Measurements from ENCODE around the gene PGLYRP1. TPM values are rescaled to one million over a fixed set of nuclear protein-coding genes. Genes with fewer than 3 reads are reported as not detected.

PGLYRP1 gene
- total RNA-seq, 2 experiments from 2014 or later = not detected

GRCh38 chr19:46030812-46031550, 8.1 kb upstream of the PGLYRP1 start:
- Mint-ChIP-seq H3K9me3 (no peaks in the 10 kb centered on the region), H3K27me3 (ENCODE audit: low read depth) (peaks cover 3% of the 10 kb centered on the region), H3K4me3 (no peak overlapping the region), H3K4me1 (ENCODE audit: low read depth) (peaks cover 9% of the 10 kb centered on the region), H3K27ac (no peak overlapping the region), H3K36me3 (ENCODE audit: low read depth) (no peaks in the 10 kb centered on the region)
- no peak for DNase-seq
- intact Hi-C loops (cut with micrococcal nuclease) = no loop called here
- CTCF ChIA-PET = no interaction called here

DNA sequence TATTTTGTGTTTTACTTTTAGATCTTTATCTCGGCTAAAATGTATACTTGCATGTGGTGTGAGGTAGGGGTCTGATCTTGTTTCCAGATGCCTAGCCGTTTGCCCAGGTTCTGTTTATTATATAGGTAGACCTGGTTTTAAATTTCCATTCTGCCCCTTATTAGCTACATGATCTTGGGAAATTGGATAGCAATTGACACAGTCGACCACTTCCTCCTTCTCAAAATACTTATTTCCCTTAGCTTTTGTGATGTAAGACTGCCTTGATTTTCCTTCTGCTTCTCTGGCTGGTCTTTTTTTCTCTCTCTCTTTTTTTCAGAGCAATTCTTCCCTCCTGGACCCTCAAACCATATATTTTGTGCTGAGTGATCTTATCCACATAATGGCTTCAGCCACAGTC, 3.0 kb upstream of the PGLYRP1 start:
- H3K27me3 Mint-ChIP-seq (ENCODE audit: low read depth) = peaks cover 13% of the 10 kb centered on the region
- peaks cover 11% of the 10 kb centered on the region for H3K4me1 Mint-ChIP-seq (ENCODE audit: low read depth)
- H3K27ac Mint-ChIP-seq = no peak overlapping the region
- no peak for DNase-seq
- intact Hi-C loops (cut with micrococcal nuclease) = no loop called here
- no peak overlapping the region for H3K4me3 Mint-ChIP-seq
- no peaks in the 10 kb centered on the region for H3K9me3 Mint-ChIP-seq
- H3K36me3 Mint-ChIP-seq (ENCODE audit: low read depth) = no peaks in the 10 kb centered on the region
- CTCF ChIA-PET = interaction anchor here (0.5 to 3.8 kb wide), 7 partner anchors 9 to 240 kb away, joined by 3 to 43 read pairs (median 4); no protein-coding TSS in a partner anchor

DNA sequence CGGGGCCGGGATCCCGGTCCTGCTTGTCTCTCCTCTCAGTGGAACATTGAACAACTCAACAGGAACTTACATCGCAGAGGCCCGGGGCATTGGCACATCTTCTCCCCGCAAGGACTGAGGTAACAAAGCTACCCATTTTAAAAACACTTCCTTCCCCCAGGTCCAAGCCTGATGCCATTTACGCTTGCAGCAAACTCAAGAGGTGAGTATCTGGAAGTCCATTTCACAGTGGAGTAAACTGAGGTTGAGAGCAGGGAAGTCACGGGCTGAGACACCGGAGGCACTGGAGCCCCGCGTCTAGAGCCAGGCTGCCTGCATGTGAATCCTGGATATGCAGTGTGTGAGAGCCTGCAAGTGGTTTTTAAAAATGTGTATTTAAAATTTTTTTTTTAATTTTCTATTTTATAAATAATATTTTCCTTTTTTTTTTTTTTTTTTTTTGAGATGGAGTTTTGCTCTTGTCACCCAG, 492 bp upstream of the PGLYRP1 start:
- Mint-ChIP-seq H3K27me3 (ENCODE audit: low read depth) (peaks cover 12% of the 10 kb centered on the region), H3K36me3 (ENCODE audit: low read depth) (no peaks in the 10 kb centered on the region), H3K4me1 (ENCODE audit: low read depth) (peaks cover 9% of the 10 kb centered on the region), H3K9me3 (no peaks in the 10 kb centered on the region), H3K27ac (no peak overlapping the region), H3K4me3 (no peak overlapping the region)
- intact Hi-C loops (cut with micrococcal nuclease) = no loop called here
- DNase-seq = no peak
- CTCF ChIA-PET = no interaction called here

- peaks cover 12% of the 10 kb centered on the region for H3K27me3 Mint-ChIP-seq (ENCODE audit: low read depth)
- DNase-seq = no peak
- H3K4me3 Mint-ChIP-seq = no peak overlapping the region
- H3K4me1 Mint-ChIP-seq (ENCODE audit: low read depth) = peaks cover 10% of the 10 kb centered on the region
- intact Hi-C loops (cut with micrococcal nuclease) = no loop called here
- CTCF ChIA-PET = interaction anchor here (0.7 kb wide), 1 partner anchor 10 kb away, joined by 3 read pairs; no protein-coding TSS in a partner anchor
- H3K9me3 Mint-ChIP-seq = no peaks in the 10 kb centered on the region
- H3K27ac Mint-ChIP-seq = no peak overlapping the region
- no peaks in the 10 kb centered on the region for H3K36me3 Mint-ChIP-seq (ENCODE audit: low read depth)
These were observed 807 bp downstream of the PGLYRP1 start for GRCh38 chr19:46022061-46022430.

GRCh38 chr19:46021531-46022041, 1.3 kb downstream of the PGLYRP1 start:
- H3K4me3 Mint-ChIP-seq = no peak overlapping the region
- peaks cover 11% of the 10 kb centered on the region for H3K4me1 Mint-ChIP-seq (ENCODE audit: low read depth)
- no peak for DNase-seq
- intact Hi-C loops (cut with micrococcal nuclease) = no loop called here
- H3K27ac Mint-ChIP-seq = no peak overlapping the region
- H3K27me3 Mint-ChIP-seq (ENCODE audit: low read depth) = peaks cover 12% of the 10 kb centered on the region
- CTCF ChIA-PET = no interaction called here
- H3K9me3 Mint-ChIP-seq = no peaks in the 10 kb centered on the region
- H3K36me3 Mint-ChIP-seq (ENCODE audit: low read depth) = peaks cover 2% of the 10 kb centered on the region

GRCh38 chr19:46020819-46021125, 2.1 kb downstream of the PGLYRP1 start:
- Mint-ChIP-seq H3K4me1 (ENCODE audit: low read depth) (peaks cover 8% of the 10 kb centered on the region), H3K27me3 (ENCODE audit: low read depth) (peaks cover 15% of the 10 kb centered on the region), H3K4me3 (no peak overlapping the region), H3K27ac (no peak overlapping the region), H3K9me3 (no peaks in the 10 kb centered on the region), H3K36me3 (ENCODE audit: low read depth) (peaks cover 2% of the 10 kb centered on the region)
- CTCF ChIA-PET = interaction anchor here (0.6 to 1.0 kb wide), 2 partner anchors 8 to 414 kb away, joined by 3 read pairs; no protein-coding TSS in a partner anchor
- intact Hi-C loops (cut with micrococcal nuclease) = no loop called here
- no peak for DNase-seq

- Mint-ChIP-seq H3K27ac (no peak overlapping the region), H3K9me3 (no peaks in the 10 kb centered on the region), H3K4me1 (ENCODE audit: low read depth) (peaks cover 17% of the 10 kb centered on the region), H3K27me3 (ENCODE audit: low read depth) (peaks cover 22% of the 10 kb centered on the region), H3K4me3 (no peak overlapping the region), H3K36me3 (ENCODE audit: low read depth) (peaks cover 5% of the 10 kb centered on the region)
- no peak for DNase-seq
- CTCF ChIA-PET = interaction anchor here (0.6 to 1.9 kb wide), 3 partner anchors 9 to 246 kb away, joined by 3 to 5 read pairs (median 5); no protein-coding TSS in a partner anchor
- intact Hi-C loops (cut with micrococcal nuclease) = no loop called here
These were observed 3.6 kb downstream of the PGLYRP1 start for GRCh38 chr19:46019270-46019669.

DNA sequence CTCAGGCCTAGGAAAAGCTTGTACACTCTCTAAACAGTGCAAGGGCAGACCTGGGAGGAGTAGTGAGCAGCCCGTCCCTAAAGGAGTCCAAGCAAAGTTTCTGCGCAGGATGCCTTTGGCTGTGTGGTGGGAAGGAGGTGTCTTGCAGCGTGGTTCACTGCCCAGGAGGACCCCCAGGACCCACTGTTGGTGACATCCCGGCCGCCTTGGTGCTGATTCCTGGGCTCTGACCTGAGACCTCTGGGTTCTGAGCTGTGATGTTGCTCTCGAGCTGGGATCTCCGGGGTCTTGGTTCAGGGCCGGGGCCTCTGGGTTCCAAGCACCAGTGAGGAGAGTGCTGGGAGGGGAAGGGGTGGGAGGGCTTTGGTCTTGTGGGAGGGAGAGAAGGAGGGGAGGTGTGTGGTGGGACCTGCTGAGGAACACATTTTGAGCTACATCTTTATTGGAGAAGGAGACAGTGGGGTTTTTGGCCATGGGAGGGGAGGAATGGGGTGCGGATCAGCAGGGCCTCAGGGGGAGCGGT, 4.1 kb downstream of the PGLYRP1 start:
- no peak overlapping the region for H3K27ac Mint-ChIP-seq
- peaks cover 17% of the 10 kb centered on the region for H3K4me1 Mint-ChIP-seq (ENCODE audit: low read depth)
- CTCF ChIA-PET = interaction anchor here (1.5 to 1.9 kb wide), 2 partner anchors 9 to 246 kb away, joined by 5 read pairs; no protein-coding TSS in a partner anchor
- H3K9me3 Mint-ChIP-seq = no peaks in the 10 kb centered on the region
- peaks cover 5% of the 10 kb centered on the region for H3K36me3 Mint-ChIP-seq (ENCODE audit: low read depth)
- intact Hi-C loops (cut with micrococcal nuclease) = no loop called here
- no peak for DNase-seq
- H3K27me3 Mint-ChIP-seq (ENCODE audit: low read depth) = peaks cover 21% of the 10 kb centered on the region
- H3K4me3 Mint-ChIP-seq = no peak overlapping the region

DNA sequence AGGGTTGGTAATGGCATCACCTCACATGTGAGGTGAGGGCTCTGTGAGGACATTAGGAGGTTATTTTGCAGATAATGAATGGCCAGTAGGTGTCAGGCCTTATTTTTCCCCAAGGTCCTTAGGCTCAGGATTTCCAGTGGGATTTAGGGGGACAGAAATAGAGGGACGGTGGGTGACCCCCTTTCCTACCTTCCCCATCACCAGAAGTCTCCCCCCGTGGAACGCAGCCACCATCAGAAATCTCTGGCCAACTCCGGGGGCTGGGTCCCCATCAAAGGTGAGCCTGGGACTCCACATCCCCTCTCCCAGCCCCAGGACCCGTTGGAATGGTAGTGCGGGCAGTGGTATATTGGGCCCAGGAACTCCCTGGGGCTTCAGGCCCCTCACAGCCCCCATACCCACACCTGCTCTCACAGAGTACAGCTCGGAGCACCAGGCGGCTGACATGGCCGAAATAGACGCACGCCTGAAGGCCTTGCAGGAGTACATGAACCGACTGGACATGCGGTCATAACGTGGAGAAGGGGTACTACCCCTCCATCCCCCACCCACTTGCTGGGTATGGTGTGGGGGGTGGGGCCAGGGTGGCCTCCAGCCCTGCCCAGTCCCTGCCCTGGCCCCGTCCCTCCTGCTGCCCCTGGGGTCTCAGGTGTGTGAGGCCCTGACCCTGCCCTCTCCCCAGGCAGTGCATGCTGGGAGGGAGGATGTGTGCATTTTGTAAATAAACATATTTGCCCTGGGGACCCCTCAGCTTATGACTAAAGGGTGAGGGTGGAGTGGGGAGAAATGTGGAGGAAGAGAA, 4.8 kb downstream of the PGLYRP1 start:
- intact Hi-C loops (cut with micrococcal nuclease) = loop anchor here (2.0 kb wide), 4 partner anchors 91 to 201 kb away; partner anchors contain the start of genes MYPOP and SYMPK
- no peak for DNase-seq
- Mint-ChIP-seq H3K4me1 (ENCODE audit: low read depth) (peaks cover 17% of the 10 kb centered on the region), H3K9me3 (no peaks in the 10 kb centered on the region), H3K27ac (no peak overlapping the region), H3K36me3 (ENCODE audit: low read depth) (peaks cover 5% of the 10 kb centered on the region), H3K4me3 (no peak overlapping the region), H3K27me3 (ENCODE audit: low read depth) (peaks cover 17% of the 10 kb centered on the region)
- CTCF ChIA-PET = interaction anchor here (1.0 to 2.0 kb wide), 6 partner anchors 8 to 247 kb away, joined by 3 to 7 read pairs (median 5); no protein-coding TSS in a partner anchor

DNA sequence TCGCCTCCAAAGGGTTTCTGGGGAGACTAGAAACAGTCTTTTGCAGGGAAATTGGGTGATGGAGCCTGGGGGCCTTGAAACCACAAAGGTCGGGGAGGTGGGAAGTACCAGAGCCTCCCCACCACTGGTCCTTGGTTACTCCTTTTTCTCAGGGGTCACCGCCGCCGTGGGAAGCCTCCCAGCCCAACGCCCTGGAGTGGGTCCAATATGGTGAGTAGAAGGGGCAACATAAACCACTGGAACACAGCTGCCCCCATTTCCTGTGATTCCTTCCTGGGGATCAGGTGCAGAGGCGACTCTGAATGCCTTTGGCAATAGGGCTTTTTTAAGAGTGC, 5.8 kb downstream of the PGLYRP1 start:
- H3K36me3 Mint-ChIP-seq (ENCODE audit: low read depth) = peaks cover 5% of the 10 kb centered on the region
- intact Hi-C loops (cut with micrococcal nuclease) = loop anchor here (2.0 kb wide), 4 partner anchors 90 to 200 kb away; partner anchors contain the start of genes MYPOP and SYMPK
- H3K27ac Mint-ChIP-seq = no peak overlapping the region
- no peaks in the 10 kb centered on the region for H3K9me3 Mint-ChIP-seq
- CTCF ChIA-PET = interaction anchor here (0.7 to 2.0 kb wide), 5 partner anchors 9 to 248 kb away, joined by 3 to 7 read pairs (median 5); no protein-coding TSS in a partner anchor
- peaks cover 15% of the 10 kb centered on the region for H3K27me3 Mint-ChIP-seq (ENCODE audit: low read depth)
- H3K4me1 Mint-ChIP-seq (ENCODE audit: low read depth) = peaks cover 17% of the 10 kb centered on the region
- H3K4me3 Mint-ChIP-seq = no peak overlapping the region
- no peak for DNase-seq

DNA sequence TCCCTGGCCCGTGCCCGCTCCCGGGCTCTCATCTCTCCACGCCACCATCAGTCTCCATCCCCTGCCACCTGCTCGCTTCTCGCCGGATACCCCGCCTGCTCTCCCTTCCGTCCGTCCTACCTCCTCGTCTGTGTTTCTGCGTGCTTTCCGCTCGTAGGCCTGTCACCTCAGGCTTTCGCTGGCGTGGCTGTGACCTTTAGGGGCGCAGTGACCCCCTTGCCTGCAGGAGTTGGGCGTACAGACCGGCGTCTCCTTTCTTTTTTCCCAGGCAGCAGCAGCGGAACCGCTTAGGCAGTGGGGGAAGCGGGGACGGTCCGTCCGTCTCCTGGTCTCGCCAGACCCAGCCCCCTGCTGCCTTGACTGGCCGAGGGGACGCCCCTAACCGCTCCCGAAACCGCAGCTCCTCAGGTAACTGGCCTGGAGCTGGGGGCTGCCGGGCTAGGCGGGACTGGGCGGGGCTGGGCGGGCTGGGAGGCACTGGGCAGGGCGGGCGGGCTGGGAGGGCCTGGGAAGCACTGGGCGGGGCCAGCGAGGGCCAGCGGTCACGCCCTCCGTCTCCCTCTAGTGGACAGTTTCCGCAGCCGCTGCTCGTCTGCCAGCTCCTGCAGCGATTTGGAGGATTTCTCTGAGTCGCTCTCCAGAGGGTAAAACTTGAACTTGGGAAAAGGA, 6.3 kb downstream of the PGLYRP1 start:
- H3K4me3 Mint-ChIP-seq = peak overlapping the region; percentile 74
- CTCF ChIA-PET = interaction anchor here (0.7 to 2.0 kb wide), 3 partner anchors 9 to 248 kb away, joined by 5 to 7 read pairs (median 5); no protein-coding TSS in a partner anchor

More for the DNA sequence above, 6.3 kb downstream of the PGLYRP1 start:
- intact Hi-C loops (cut with micrococcal nuclease) = loop anchor here (1.0 to 2.0 kb wide), 7 partner anchors 21 to 247 kb away; partner anchors contain the start of genes CCDC61, IRF2BP1, MYPOP and SIX5
- H3K27me3 Mint-ChIP-seq (ENCODE audit: low read depth) = peaks cover 15% of the 10 kb centered on the region
- DNase-seq = peak; percentile 86
- no peaks in the 10 kb centered on the region for H3K9me3 Mint-ChIP-seq
- peaks cover 17% of the 10 kb centered on the region for H3K4me1 Mint-ChIP-seq (ENCODE audit: low read depth)
- peaks cover 5% of the 10 kb centered on the region for H3K36me3 Mint-ChIP-seq (ENCODE audit: low read depth)
- H3K27ac Mint-ChIP-seq = peak overlapping the region; percentile 62
